ENCODE measurements around the gene P3H3.

The P3H3 gene

GRCh38 chr12:6819106-6820030, 8.8 kb upstream of the P3H3 start:
- H3K27ac Mint-ChIP-seq, result no peak overlapping the region
- H3K9me3 Mint-ChIP-seq, result no peaks in the 10 kb centered on the region
- peaks cover 18% of the 10 kb centered on the region for H3K4me1 Mint-ChIP-seq
- peaks cover 40% of the 10 kb centered on the region for H3K27me3 Mint-ChIP-seq
- no peak overlapping the region for H3K4me3 Mint-ChIP-seq
- no peak for ATAC-seq
- no peaks in the 10 kb centered on the region for H3K36me3 Mint-ChIP-seq

GRCh38 chr12:6820166-6820565, 8.0 kb upstream of the P3H3 start:
- H3K4me1 Mint-ChIP-seq, result peaks cover 19% of the 10 kb centered on the region
- no peak for ATAC-seq
- no peaks in the 10 kb centered on the region for H3K9me3 Mint-ChIP-seq
- peaks cover 45% of the 10 kb centered on the region for H3K27me3 Mint-ChIP-seq
- H3K4me3 Mint-ChIP-seq, result no peak overlapping the region
- H3K36me3 Mint-ChIP-seq, result no peaks in the 10 kb centered on the region
- H3K27ac Mint-ChIP-seq, result no peak overlapping the region

- no peaks in the 10 kb centered on the region for H3K9me3 Mint-ChIP-seq
- peaks cover 25% of the 10 kb centered on the region for H3K4me1 Mint-ChIP-seq
- no peak for ATAC-seq
- no peaks in the 10 kb centered on the region for H3K36me3 Mint-ChIP-seq
- no peak within 1 kb of the TSS for H3K27ac Mint-ChIP-seq
- H3K4me3 Mint-ChIP-seq, result peak within 1 kb of the TSS; percentile 41
- H3K27me3 Mint-ChIP-seq, result peaks cover 61% of the 10 kb centered on the region
Observed at GRCh38 chr12:6821591-6822425, 6.4 kb upstream of the P3H3 start, which contains the start of gene GPR162. Gene GPR162, plus strand, starts transcription at chr12:6821821. Its CDS starts 2,078 bp downstream, at chr12:6823899.

- Mint-ChIP-seq H3K4me1 (peaks cover 32% of the 10 kb centered on the region), H3K27me3 (peaks cover 69% of the 10 kb centered on the region), H3K4me3 (no peak overlapping the region), H3K27ac (no peak overlapping the region), H3K36me3 (no peaks in the 10 kb centered on the region), H3K9me3 (no peaks in the 10 kb centered on the region)
- no peak for ATAC-seq
Observed at GRCh38 chr12:6822426-6823135, 5.6 kb upstream of the P3H3 start.

GRCh38 chr12:6823182-6824084, 4.8 kb upstream of the P3H3 start:
- peaks cover 39% of the 10 kb centered on the region for H3K4me1 Mint-ChIP-seq
- H3K27me3 Mint-ChIP-seq, result peaks cover 77% of the 10 kb centered on the region
- no peak overlapping the region for H3K4me3 Mint-ChIP-seq
- H3K9me3 Mint-ChIP-seq, result no peaks in the 10 kb centered on the region
- no peaks in the 10 kb centered on the region for H3K36me3 Mint-ChIP-seq
- no peak for ATAC-seq
- no peak overlapping the region for H3K27ac Mint-ChIP-seq

GRCh38 chr12:6824085-6824775, 4.0 kb upstream of the P3H3 start:
- ATAC-seq, result no peak
- no peaks in the 10 kb centered on the region for H3K9me3 Mint-ChIP-seq
- peaks cover 45% of the 10 kb centered on the region for H3K4me1 Mint-ChIP-seq
- H3K36me3 Mint-ChIP-seq, result no peaks in the 10 kb centered on the region
- H3K27me3 Mint-ChIP-seq, result peaks cover 84% of the 10 kb centered on the region
- no peak overlapping the region for H3K4me3 Mint-ChIP-seq
- no peak overlapping the region for H3K27ac Mint-ChIP-seq

- peaks cover 91% of the 10 kb centered on the region for H3K27me3 Mint-ChIP-seq
- H3K4me1 Mint-ChIP-seq, result peaks cover 50% of the 10 kb centered on the region
- no peaks in the 10 kb centered on the region for H3K36me3 Mint-ChIP-seq
- ATAC-seq, result no peak
- H3K9me3 Mint-ChIP-seq, result no peaks in the 10 kb centered on the region
- H3K27ac Mint-ChIP-seq, result no peak overlapping the region
- H3K4me3 Mint-ChIP-seq, result no peak overlapping the region
Observed at GRCh38 chr12:6824901-6825381, 3.3 kb upstream of the P3H3 start.

GRCh38 chr12:6825398-6826124, 2.6 kb upstream of the P3H3 start:
- ATAC-seq, result peak; percentile 71
- Mint-ChIP-seq H3K9me3 (no peaks in the 10 kb centered on the region), H3K36me3 (no peaks in the 10 kb centered on the region), H3K27me3 (peaks cover 97% of the 10 kb centered on the region), H3K4me1 (peaks cover 50% of the 10 kb centered on the region), H3K4me3 (no peak overlapping the region), H3K27ac (no peak overlapping the region)

GRCh38 chr12:6826125-6826733, 2.0 kb upstream of the P3H3 start:
- Mint-ChIP-seq H3K9me3 (no peaks in the 10 kb centered on the region), H3K27ac (no peak overlapping the region), H3K36me3 (no peaks in the 10 kb centered on the region), H3K27me3 (peaks cover 99% of the 10 kb centered on the region), H3K4me1 (peaks cover 47% of the 10 kb centered on the region), H3K4me3 (no peak overlapping the region)
- no peak for ATAC-seq

- Mint-ChIP-seq H3K4me1 (peaks cover 43% of the 10 kb centered on the region), H3K27ac (no peak overlapping the region), H3K4me3 (peak overlapping the region; percentile 46), H3K27me3 (peaks cover 99% of the 10 kb centered on the region), H3K36me3 (no peaks in the 10 kb centered on the region), H3K9me3 (no peaks in the 10 kb centered on the region)
- ATAC-seq, result no peak
Observed at GRCh38 chr12:6826734-6827436, 1.3 kb upstream of the P3H3 start.

GRCh38 chr12:6827437-6827911, 733 bp upstream of the P3H3 start:
- no peaks in the 10 kb centered on the region for H3K9me3 Mint-ChIP-seq
- peaks cover 37% of the 10 kb centered on the region for H3K4me1 Mint-ChIP-seq
- peak overlapping the region; percentile 46 for H3K4me3 Mint-ChIP-seq
- H3K27me3 Mint-ChIP-seq, result peaks cover 97% of the 10 kb centered on the region
- H3K27ac Mint-ChIP-seq, result no peak overlapping the region
- no peaks in the 10 kb centered on the region for H3K36me3 Mint-ChIP-seq
- ATAC-seq, result no peak

- Mint-ChIP-seq H3K36me3 (no peaks in the 10 kb centered on the region), H3K4me3 (peak overlapping the region; percentile 82), H3K27ac (peak overlapping the region; percentile 77), H3K9me3 (no peaks in the 10 kb centered on the region), H3K4me1 (peaks cover 31% of the 10 kb centered on the region), H3K27me3 (peaks cover 82% of the 10 kb centered on the region)
- peak; percentile 44 for ATAC-seq
Observed at GRCh38 chr12:6828781-6829535, 751 bp downstream of the P3H3 start.

All from stimulated activated memory B cell treated with anti-CD40 and anti-IgM and Interleukin-4, amounts not matched to agents 10 μg/mL and 1 μg/mL and 100 μg/mL, for 72 hours (primary cell).